WTC11 (cell line): ENCODE data around the gene RNF145. TPM values are rescaled to one million over a fixed set of nuclear protein-coding genes. Genes with fewer than 3 reads are reported as not detected.

Experiments
- ATAC-seq: fragments of 200-7000 bp; cut with Tn5 transposase; 2 replicates; pipeline ENCODE4 v1.10.0; 2021; ENCODE audit warnings: mild to moderate bottlenecking, moderate library complexity
- CTCF ChIA-PET: fragments of 300-600 bp; sonication (Branson Sonifier 250); formaldehyde crosslinking; loops from one replicate; lab custom pipeline; 2021; ENCODE audit warnings: antibody characterized with exemption; lab: Charles Lee
- POLR2A ChIA-PET: fragments of 350-600 bp; sonication (Branson Sonifier 250); formaldehyde crosslinking; loops from one replicate; lab custom pipeline; 2021; ENCODE audit warnings: antibody characterized with exemption; lab: Charles Lee
- DNase-seq: peaks from one replicate; pipeline ENCODE4 v3.0.0; 2021; ENCODE audit warnings: low spot score
- H3K27ac Mint-ChIP-seq: 2 replicates; pipeline ENCODE4 v1.8.0; 2021; ENCODE audit warnings: mixed read lengths
- H3K27me3 Mint-ChIP-seq: 2 replicates; pipeline ENCODE4 v1.8.0; 2021; ENCODE audit warnings: low read depth, mild to moderate bottlenecking, moderate library complexity, mixed read lengths
- H3K36me3 Mint-ChIP-seq: 2 replicates; pipeline ENCODE4 v1.8.0; 2021; ENCODE audit warnings: mixed read lengths
- H3K4me1 Mint-ChIP-seq: 2 replicates; pipeline ENCODE4 v1.8.0; 2022; ENCODE audit warnings: mixed read lengths
- H3K4me3 Mint-ChIP-seq: 2 replicates; pipeline ENCODE4 v1.8.0; 2021; ENCODE audit warnings: mild to moderate bottlenecking, moderate library complexity, mixed read lengths
- H3K9me3 Mint-ChIP-seq: 2 replicates; pipeline ENCODE4 v1.8.0; 2021; ENCODE audit warnings: mixed read lengths
- CREM ChIP-seq: sonication (generic); formaldehyde crosslinking; IDR thresholded peaks from 2 replicates; pipeline ENCODE4 v1.8.1; 2022; ENCODE audit warnings: mild to moderate bottlenecking, missing genetic modification reagents, moderate library complexity
- CTCF ChIP-seq: fragments of 200-600 bp; IDR thresholded peaks from 2 replicates; pipeline ENCODE4 v1.8.0; 2022; ENCODE audit warnings: antibody characterized with exemption
- ELF4 ChIP-seq: sonication (generic); formaldehyde crosslinking; IDR thresholded peaks from 2 replicates; pipeline ENCODE4 v1.8.1; 2022; ENCODE audit warnings: low read depth, mild to moderate bottlenecking, moderate library complexity, missing genetic modification reagents
- GABPB1 ChIP-seq: sonication (generic); formaldehyde crosslinking; IDR thresholded peaks from 2 replicates; pipeline ENCODE4 v1.8.1; 2023; ENCODE audit warnings: mild to moderate bottlenecking, missing genetic modification reagents
- GRHL2 ChIP-seq: fragments of 250-450 bp; sonication (Bioruptor Pico); IDR thresholded peaks from 2 replicates; pipeline ENCODE4 v1.8.0; 2022; ENCODE audit warnings: mild to moderate bottlenecking, moderate library complexity; ENCODE audit not compliant: insufficient replicate concordance, severe bottlenecking
- IRF1 ChIP-seq: sonication (generic); formaldehyde crosslinking; IDR thresholded peaks from 2 replicates; pipeline ENCODE4 v1.8.0; 2023; ENCODE audit warnings: missing genetic modification reagents
- IRF2 ChIP-seq: sonication (generic); formaldehyde crosslinking; IDR thresholded peaks from 2 replicates; pipeline ENCODE4 v1.8.0; 2022; ENCODE audit warnings: low read depth, missing genetic modification reagents, borderline replicate concordance
- NFYB ChIP-seq: sonication (generic); formaldehyde crosslinking; conservative IDR thresholded peaks from 2 replicates; pipeline ENCODE4 v1.8.0; 2022; ENCODE audit warnings: low read depth, missing genetic modification reagents
- NR1H2 ChIP-seq: sonication (generic); formaldehyde crosslinking; IDR thresholded peaks from 2 replicates; pipeline ENCODE4 v1.9.0; 2021; ENCODE audit warnings: mild to moderate bottlenecking, moderate library complexity, missing genetic modification reagents
- SP1 ChIP-seq: sonication (generic); formaldehyde crosslinking; conservative IDR thresholded peaks from 2 replicates; pipeline ENCODE4 v1.8.1; 2022; ENCODE audit warnings: missing genetic modification reagents
- TP53 ChIP-seq: sonication (generic); formaldehyde crosslinking; IDR thresholded peaks from 2 replicates; pipeline ENCODE4 v1.8.1; 2023; ENCODE audit warnings: mild to moderate bottlenecking, missing genetic modification reagents
- ZBTB21 ChIP-seq: sonication (generic); formaldehyde crosslinking; IDR thresholded peaks from 2 replicates; pipeline ENCODE4 v1.8.1; 2023; ENCODE audit warnings: mild to moderate bottlenecking, missing genetic modification reagents, borderline replicate concordance
- ZMAT4 ChIP-seq: fragments of 250-450 bp; sonication (Bioruptor Pico); IDR thresholded peaks from 2 replicates; pipeline ENCODE4 v1.9.0; 2021; ENCODE audit warnings: mild to moderate bottlenecking
- ZNF232 ChIP-seq: sonication (generic); formaldehyde crosslinking; IDR thresholded peaks from 2 replicates; pipeline ENCODE4 v1.8.0; 2022; ENCODE audit warnings: mild to moderate bottlenecking, missing genetic modification reagents
- ZNF317 ChIP-seq: sonication (generic); formaldehyde crosslinking; IDR thresholded peaks from 2 replicates; pipeline ENCODE4 v1.8.1; 2023; ENCODE audit warnings: low read depth, mild to moderate bottlenecking, moderate library complexity, missing genetic modification reagents, borderline replicate concordance
- ZNF416 ChIP-seq: fragments of 250-450 bp; sonication (Bioruptor Pico); IDR thresholded peaks from 2 replicates; pipeline ENCODE4 v1.9.0; 2021; ENCODE audit warnings: mild to moderate bottlenecking, inconsistent platforms
- ZNF423 ChIP-seq: fragments of 250-450 bp; sonication (Bioruptor Pico); IDR thresholded peaks from 2 replicates; pipeline ENCODE4 v2.1.2; 2022; ENCODE audit warnings: mild to moderate bottlenecking, moderate library complexity
- ZNF425 ChIP-seq: fragments of 250-450 bp; sonication (Bioruptor Pico); conservative IDR thresholded peaks from 2 replicates; pipeline ENCODE4 v1.9.0; 2021; ENCODE audit warnings: mild to moderate bottlenecking
- ZNF512 ChIP-seq: sonication (generic); formaldehyde crosslinking; IDR thresholded peaks from 2 replicates; pipeline ENCODE4 v1.8.1; 2022; ENCODE audit warnings: missing genetic modification reagents, borderline replicate concordance
- ZNF532 ChIP-seq: fragments of 250-450 bp; sonication (Bioruptor Pico); IDR thresholded peaks from 2 replicates; pipeline ENCODE4 v1.9.0; 2021; ENCODE audit warnings: mild to moderate bottlenecking, borderline replicate concordance
- total RNA-seq: library from RNA; stranded (reverse); gene quantifications from 3 replicates; pipeline ENCODE4 v1.2.3, GENCODE V29; 2021

Gene RNF145
- total RNA-seq, 1 experiment from 2014 or later: 76.8 TPM

- ATAC-seq: no peak
- Mint-ChIP-seq H3K9me3 (no peaks in the 10 kb centered on the region), H3K36me3 (peaks cover 28% of the 10 kb centered on the region), H3K4me1 (peaks cover 7% of the 10 kb centered on the region), H3K4me3 (no peak overlapping the region), H3K27ac (no peak overlapping the region), H3K27me3 (no peaks in the 10 kb centered on the region)
- DNase-seq: no peak
- CTCF ChIA-PET: no interaction called here
- POLR2A ChIA-PET: no interaction called here
- no peak for TF ChIP-seq NR1H2 (CRISPR knock-in tag)
- no peak for TF ChIP-seq CREM (CRISPR knock-in tag)
- TF ChIP-seq IRF2 (CRISPR knock-in tag): no peak
- no peak for TF ChIP-seq ZBTB21 (CRISPR knock-in tag)
- no peak for TF ChIP-seq ELF4 (CRISPR knock-in tag)
- no peak for TF ChIP-seq CTCF
- no peak for TF ChIP-seq ZNF512 (CRISPR knock-in tag)
Observed at GRCh38 chr5:159189310-159189709, 20.0 kb downstream of the RNF145 start.

GRCh38 chr5:159187719-159188118, 21.6 kb downstream of the RNF145 start:
- H3K27ac Mint-ChIP-seq: no peak overlapping the region
- ATAC-seq (no peak), DNase-seq (no peak)
- H3K27me3 Mint-ChIP-seq: no peaks in the 10 kb centered on the region
- H3K4me3 Mint-ChIP-seq: no peak overlapping the region
- POLR2A ChIA-PET: no interaction called here
- CTCF ChIA-PET: no interaction called here
- no peaks in the 10 kb centered on the region for H3K9me3 Mint-ChIP-seq
- peaks cover 18% of the 10 kb centered on the region for H3K36me3 Mint-ChIP-seq
- H3K4me1 Mint-ChIP-seq: peaks cover 4% of the 10 kb centered on the region; the same call in 1 of the 2 replicates
- no peak for TF ChIP-seq ZNF232 (CRISPR knock-in tag)
- TF ChIP-seq GRHL2 (CRISPR knock-in tag): no peak
- TF ChIP-seq ZMAT4: no peak
- TF ChIP-seq GABPB1 (CRISPR knock-in tag): no peak
- TF ChIP-seq NFYB (CRISPR knock-in tag): no peak
- TF ChIP-seq ZNF317 (CRISPR knock-in tag): no peak
- TF ChIP-seq IRF2 (CRISPR knock-in tag): no peak
- TF ChIP-seq ZNF416 (CRISPR knock-in tag): no peak
- no peak for TF ChIP-seq TP53 (CRISPR knock-in tag)
- TF ChIP-seq ZNF423 (CRISPR knock-in tag): no peak

GRCh38 chr5:159186319-159186718, 23.0 kb downstream of the RNF145 start:
- CTCF ChIA-PET: interaction anchor here (2.6 kb wide), 1 partner anchor 29 kb away, joined by 7 read pairs; no protein-coding TSS in a partner anchor
- H3K36me3 Mint-ChIP-seq: peaks cover 18% of the 10 kb centered on the region
- no peak overlapping the region for H3K4me3 Mint-ChIP-seq
- H3K27ac Mint-ChIP-seq: no peak overlapping the region
- no peak for ATAC-seq
- POLR2A ChIA-PET: no interaction called here
- H3K27me3 Mint-ChIP-seq: no peaks in the 10 kb centered on the region
- peaks cover 4% of the 10 kb centered on the region; the same call in 1 of the 2 replicates for H3K4me1 Mint-ChIP-seq
- H3K9me3 Mint-ChIP-seq: no peaks in the 10 kb centered on the region
- DNase-seq: no peak
- TF ChIP-seq ZNF532 (CRISPR knock-in tag) (no peak), IRF1 (no peak), SP1 (CRISPR knock-in tag) (no peak), ZNF425 (CRISPR knock-in tag) (no peak), ZNF512 (CRISPR knock-in tag) (no peak)
